ENCODE data around the gene PLCH2. TPM values are rescaled to one million over a fixed set of nuclear protein-coding genes. Genes with fewer than 3 reads are reported as not detected.
A peak's percentile ranks its signal among the peaks of the same experiment; 100 is the strongest.

Gene PLCH2
- total and polyA plus RNA-seq, 9 of the 15 experiments (the other 6 are each of a cell fraction or from before 2014, with no cell fraction given) = 0.16 TPM; not detected in 8

DNA sequence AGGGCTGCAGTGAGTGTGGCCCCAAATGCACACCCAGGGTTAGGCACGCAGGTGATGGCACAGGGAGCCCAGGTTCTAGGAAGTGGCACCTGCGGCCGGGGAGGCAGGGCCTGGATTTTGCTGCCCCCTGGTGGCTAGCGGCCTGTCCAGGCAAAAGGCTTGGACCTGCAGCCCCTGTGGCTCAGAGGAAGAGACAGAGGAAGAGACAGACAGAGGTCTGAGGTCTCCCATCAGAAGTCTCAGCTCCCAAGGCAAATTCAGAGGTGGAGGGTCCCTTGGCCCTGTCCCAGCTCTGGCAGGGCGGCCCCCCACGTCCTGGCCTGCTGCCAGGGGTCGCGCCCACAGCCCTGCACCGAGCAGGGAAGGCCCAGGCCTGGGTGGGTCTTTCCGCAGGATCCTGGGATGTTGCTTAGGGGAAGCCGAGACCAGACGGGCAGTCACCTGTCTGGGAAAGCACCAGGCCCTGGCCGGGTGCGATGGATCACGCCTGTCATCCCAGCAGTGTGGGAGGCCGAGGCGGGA is 72.0 kb downstream of the PLCH2 start (continued):
- TF ChIP-seq, protein P1, sequence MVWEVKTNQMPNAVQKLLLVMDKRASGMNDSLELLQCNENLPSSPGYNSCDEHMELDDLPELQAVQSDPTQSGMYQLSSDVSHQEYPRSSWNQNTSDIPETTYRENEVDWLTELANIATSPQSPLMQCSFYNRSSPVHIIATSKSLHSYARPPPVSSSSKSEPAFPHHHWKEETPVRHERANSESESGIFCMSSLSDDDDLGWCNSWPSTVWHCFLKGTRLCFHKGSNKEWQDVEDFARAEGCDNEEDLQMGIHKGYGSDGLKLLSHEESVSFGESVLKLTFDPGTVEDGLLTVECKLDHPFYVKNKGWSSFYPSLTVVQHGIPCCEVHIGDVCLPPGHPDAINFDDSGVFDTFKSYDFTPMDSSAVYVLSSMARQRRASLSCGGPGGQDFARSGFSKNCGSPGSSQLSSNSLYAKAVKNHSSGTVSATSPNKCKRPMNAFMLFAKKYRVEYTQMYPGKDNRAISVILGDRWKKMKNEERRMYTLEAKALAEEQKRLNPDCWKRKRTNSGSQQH (CRISPR knock-in tag; IDR thresholded peaks at IDR 0.05) = no peak
- TF ChIP-seq CREB1 (IDR thresholded peaks at IDR 0.05) = no peak
- TF ChIP-seq CREB1 (CRISPR knock-in tag; IDR thresholded peaks at IDR 0.05) = peak; percentile 53; the same call in 1 of the 2 replicates
- TF ChIP-seq SMARCB1 (IDR thresholded peaks at IDR 0.05; ENCODE audit: insufficient read length, low read depth) = no peak
- no peak for TF ChIP-seq ZNF134 (CRISPR knock-in tag; conservative IDR thresholded peaks at IDR 0.05)
- TF ChIP-seq TAL1 (IDR thresholded peaks at IDR 0.05) = no peak
- no peak for TF ChIP-seq ZNF75A (CRISPR knock-in tag; IDR thresholded peaks at IDR 0.05)
- TF ChIP-seq ZNF12 (CRISPR knock-in tag; IDR thresholded peaks at IDR 0.05) = peak; percentile 45; the same call in 1 of the 2 replicates
- TF ChIP-seq, protein P2, sequence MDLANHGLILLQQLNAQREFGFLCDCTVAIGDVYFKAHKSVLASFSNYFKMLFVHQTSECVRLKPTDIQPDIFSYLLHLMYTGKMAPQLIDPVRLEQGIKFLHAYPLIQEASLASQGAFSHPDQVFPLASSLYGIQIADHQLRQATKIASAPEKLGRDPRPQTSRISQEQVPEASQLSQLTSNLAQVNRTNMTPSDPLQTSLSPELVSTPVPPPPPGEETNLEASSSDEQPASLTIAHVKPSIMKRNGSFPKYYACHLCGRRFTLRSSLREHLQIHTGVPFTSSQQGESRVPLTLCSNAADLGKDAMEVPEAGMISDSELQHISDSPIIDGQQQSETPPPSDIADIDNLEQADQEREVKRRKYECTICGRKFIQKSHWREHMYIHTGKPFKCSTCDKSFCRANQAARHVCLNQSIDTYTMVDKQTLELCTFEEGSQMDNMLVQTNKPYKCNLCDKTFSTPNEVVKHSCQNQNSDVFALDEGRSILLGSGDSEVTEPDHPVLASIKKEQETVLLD (IDR thresholded peaks at IDR 0.05) = no peak
- no peak for TF ChIP-seq PCBP1 (IDR thresholded peaks at IDR 0.05; ENCODE audit: low read depth, low read length, poor library complexity, severe bottlenecking)
- peak; percentile 81 for TF ChIP-seq BRD9 (IDR thresholded peaks at IDR 0.05; ENCODE audit: low read depth, partially characterized antibody)
- TF ChIP-seq PPARD (CRISPR knock-in tag; IDR thresholded peaks at IDR 0.05) = no peak
- TF ChIP-seq ZNF766 (CRISPR knock-in tag; conservative IDR thresholded peaks at IDR 0.05) = no peak
- TF ChIP-seq ZNF586 (CRISPR knock-in tag; conservative IDR thresholded peaks at IDR 0.05) = 0 out of 2 replicates have a peak, but pooled peaks have one; percentile 10
- 0 out of 2 replicates have a peak, but pooled peaks have one; percentile 6 for TF ChIP-seq ARID1B (IDR thresholded peaks at IDR 0.05)
- no peak for TF ChIP-seq EWSR1 (IDR thresholded peaks at IDR 0.05; ENCODE audit: borderline replicate concordance, low read depth, partially characterized antibody)
- TF ChIP-seq ZNF589 (CRISPR knock-in tag; IDR thresholded peaks at IDR 0.05; ENCODE audit: low read depth) = no peak
- TF ChIP-seq SREBF2 (CRISPR knock-in tag; IDR thresholded peaks at IDR 0.05) = no peak
- TF ChIP-seq, protein P3, sequence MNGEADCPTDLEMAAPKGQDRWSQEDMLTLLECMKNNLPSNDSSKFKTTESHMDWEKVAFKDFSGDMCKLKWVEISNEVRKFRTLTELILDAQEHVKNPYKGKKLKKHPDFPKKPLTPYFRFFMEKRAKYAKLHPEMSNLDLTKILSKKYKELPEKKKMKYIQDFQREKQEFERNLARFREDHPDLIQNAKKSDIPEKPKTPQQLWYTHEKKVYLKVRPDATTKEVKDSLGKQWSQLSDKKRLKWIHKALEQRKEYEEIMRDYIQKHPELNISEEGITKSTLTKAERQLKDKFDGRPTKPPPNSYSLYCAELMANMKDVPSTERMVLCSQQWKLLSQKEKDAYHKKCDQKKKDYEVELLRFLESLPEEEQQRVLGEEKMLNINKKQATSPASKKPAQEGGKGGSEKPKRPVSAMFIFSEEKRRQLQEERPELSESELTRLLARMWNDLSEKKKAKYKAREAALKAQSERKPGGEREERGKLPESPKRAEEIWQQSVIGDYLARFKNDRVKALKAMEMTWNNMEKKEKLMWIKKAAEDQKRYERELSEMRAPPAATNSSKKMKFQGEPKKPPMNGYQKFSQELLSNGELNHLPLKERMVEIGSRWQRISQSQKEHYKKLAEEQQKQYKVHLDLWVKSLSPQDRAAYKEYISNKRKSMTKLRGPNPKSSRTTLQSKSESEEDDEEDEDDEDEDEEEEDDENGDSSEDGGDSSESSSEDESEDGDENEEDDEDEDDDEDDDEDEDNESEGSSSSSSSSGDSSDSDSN (IDR thresholded peaks at IDR 0.05; ENCODE audit: borderline replicate concordance in 1 of 2, low read depth in 2 of 2, low read length in 2 of 2) = no peak
- TF ChIP-seq NCOA4 (IDR thresholded peaks at IDR 0.05; ENCODE audit: partially characterized antibody) = no peak
- TF ChIP-seq U2AF1 (optimal IDR thresholded peaks at IDR 0.05; ENCODE audit: low read depth, low read length) = no peak
